Testis (tissue), 3 donors: ENCODE results near the gene NRCAM. TPM values are rescaled to one million over a fixed set of nuclear protein-coding genes. Genes with fewer than 3 reads are reported as not detected.

Experiments
- DNase-seq: peaks from one replicate; pipeline ENCODE4 v3.0.0-alpha.2; 2019
- H3K27ac ChIP-seq, 2 donors: fragments of 200-600 bp; sonication (generic); one replicate each; pipeline ENCODE4 v1.5.1; 2019
- H3K27me3 ChIP-seq: fragments of 200-600 bp; sonication (generic); one replicate; pipeline ENCODE4 v1.5.1; 2019
- H3K36me3 ChIP-seq: fragments of 200-600 bp; sonication (generic); one replicate; pipeline ENCODE4 v1.5.1; 2017; ENCODE audit warnings: low read depth; ENCODE audit errors: missing control alignments
- H3K4me1 ChIP-seq: fragments of 200-600 bp; sonication (generic); one replicate; pipeline ENCODE4 v1.5.1; 2019
- H3K4me3 ChIP-seq, 2 donors: fragments of 200-600 bp; sonication (generic); one replicate each; pipeline ENCODE4 v1.5.1; 2017 to 2019
- H3K9me3 ChIP-seq: fragments of 200-600 bp; sonication (generic); one replicate; pipeline ENCODE4 v1.5.1; 2017
- POLR2A ChIP-seq: fragments of 450-650 bp; IDR thresholded peaks from one replicate; pipeline ENCODE4 v1.6.1; 2017; ENCODE audit warnings: antibody characterized with exemption, mild to moderate bottlenecking, moderate library complexity
- WGBS, 2 donors: methylation state at CpG; one replicate each; pipeline ENCODE4 v1.1.5; 2018; 5-methylcytosine and 5-hydroxymethylcytosine counted together
- intact Hi-C: fragments of 100-400 bp; cut with DNase I; formaldehyde crosslinking; loops from one replicate; pipeline ENCODE4 v1.15.1; 2023; ENCODE audit warnings: low total_unique reads
- polyA plus RNA-seq: library from polyadenylated mRNA; stranded (reverse); fragments of 350-450 nt; fragmentation: Illumina TruSeq; extraction: RNeasy Lipid Tissue Mini Kit (QIAGEN cat#74804); gene quantifications from one replicate; pipeline ENCODE4 v1.2.3, GENCODE V29; 2014; ENCODE audit warnings: low read depth, low replicate concordance; ENCODE audit not compliant: insufficient read depth
- total RNA-seq, 2 donors: library from RNA; depleted of rRNA; stranded (reverse); fragments of >200 nt; gene quantifications; one replicate each; pipeline ENCODE4 v1.2.3, GENCODE V29; 2016
- TF ChIP-seq, protein P1 (sequence below), 3 experiments: fragments of 450-650 bp in 2 of 3; fragments of 200-600 bp in 1 of 3; sonication (generic) in 1 of 3; IDR thresholded peaks; one replicate each; pipeline ENCODE4 v1.5.1; 2016 to 2019; ENCODE audit warnings: antibody characterized with exemption in 3 of 3, mild to moderate bottlenecking in 2 of 3, moderate library complexity in 1 of 3

Gene NRCAM
- total and polyA plus RNA-seq, 3 donors from 2014 or later = 7.4 to 11.4 (median 7.6) TPM

DNA sequence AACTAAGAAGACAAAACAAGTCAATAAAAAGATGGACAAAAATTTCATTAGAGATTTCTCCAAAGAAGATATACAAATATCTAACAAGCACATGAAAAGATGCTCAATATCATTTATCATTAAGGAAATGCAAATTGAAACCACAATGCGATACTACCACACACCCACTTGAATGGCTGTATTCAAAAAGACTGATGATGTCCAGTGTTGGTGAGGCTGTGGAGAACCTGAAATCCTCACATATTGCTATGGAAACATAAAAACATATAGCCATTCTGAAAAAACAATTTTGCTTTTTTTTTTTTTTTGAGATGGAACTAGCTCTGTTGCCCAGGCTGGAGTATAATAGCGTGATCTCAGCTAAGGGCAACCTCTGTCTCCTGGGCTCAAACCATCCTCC is 202.0 kb downstream of the NRCAM start:
- no peak for DNase-seq
- 84 to 89% methylated on average over 2 of the region's 2 CpGs for WGBS, 2 donors

DNA sequence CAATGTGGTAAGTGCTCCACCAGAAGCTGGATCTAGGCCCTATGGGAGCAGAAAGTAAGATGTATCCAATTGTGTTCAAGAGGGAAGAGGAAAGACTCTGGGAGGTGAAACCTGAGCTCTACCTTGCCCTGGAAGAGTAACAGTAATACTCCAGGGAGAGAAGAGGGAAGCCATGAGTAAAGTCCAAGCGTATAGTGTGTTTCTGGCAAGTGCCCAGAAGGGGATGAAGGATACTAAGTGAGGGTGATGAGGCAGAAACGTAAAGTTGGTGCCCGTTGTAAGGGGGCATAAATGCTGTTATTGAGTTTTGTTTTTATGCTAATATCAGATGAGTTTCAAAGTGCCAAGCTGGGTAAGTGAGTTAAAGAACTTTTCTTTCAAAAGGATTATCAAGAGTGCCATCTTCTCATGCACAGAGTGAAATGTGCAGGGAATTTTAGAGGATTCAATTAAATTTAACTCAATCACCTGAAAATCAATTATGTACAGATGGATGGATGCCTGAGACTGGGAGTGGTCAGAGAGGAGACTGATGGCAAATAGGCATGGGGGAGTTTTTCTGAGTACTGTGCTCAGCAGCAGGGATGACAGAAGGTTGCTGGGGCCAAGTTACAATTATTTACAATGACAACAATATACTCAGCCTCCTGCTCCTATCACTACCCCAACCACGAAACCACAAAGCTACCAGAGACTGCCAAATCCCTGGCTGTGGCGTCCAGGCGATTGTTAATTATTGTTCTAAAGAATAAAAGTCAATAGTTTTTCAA is 202.8 kb downstream of the NRCAM start:
- intact Hi-C loops = no loop called here
- Histone ChIP-seq H3K27me3 (no peaks in the 10 kb centered on the region), H3K4me3 (no peak overlapping the region), H3K9me3 (no peaks in the 10 kb centered on the region), H3K27ac (no peak overlapping the region), H3K36me3 (no peaks in the 10 kb centered on the region), H3K4me1 (no peaks in the 10 kb centered on the region)
- TF ChIP-seq, protein P1, sequence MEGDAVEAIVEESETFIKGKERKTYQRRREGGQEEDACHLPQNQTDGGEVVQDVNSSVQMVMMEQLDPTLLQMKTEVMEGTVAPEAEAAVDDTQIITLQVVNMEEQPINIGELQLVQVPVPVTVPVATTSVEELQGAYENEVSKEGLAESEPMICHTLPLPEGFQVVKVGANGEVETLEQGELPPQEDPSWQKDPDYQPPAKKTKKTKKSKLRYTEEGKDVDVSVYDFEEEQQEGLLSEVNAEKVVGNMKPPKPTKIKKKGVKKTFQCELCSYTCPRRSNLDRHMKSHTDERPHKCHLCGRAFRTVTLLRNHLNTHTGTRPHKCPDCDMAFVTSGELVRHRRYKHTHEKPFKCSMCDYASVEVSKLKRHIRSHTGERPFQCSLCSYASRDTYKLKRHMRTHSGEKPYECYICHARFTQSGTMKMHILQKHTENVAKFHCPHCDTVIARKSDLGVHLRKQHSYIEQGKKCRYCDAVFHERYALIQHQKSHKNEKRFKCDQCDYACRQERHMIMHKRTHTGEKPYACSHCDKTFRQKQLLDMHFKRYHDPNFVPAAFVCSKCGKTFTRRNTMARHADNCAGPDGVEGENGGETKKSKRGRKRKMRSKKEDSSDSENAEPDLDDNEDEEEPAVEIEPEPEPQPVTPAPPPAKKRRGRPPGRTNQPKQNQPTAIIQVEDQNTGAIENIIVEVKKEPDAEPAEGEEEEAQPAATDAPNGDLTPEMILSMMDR (IDR thresholded peaks at IDR 0.05) = no peak
- TF ChIP-seq POLR2A = no peak
- no peak for DNase-seq
- WGBS, 2 donors = 79 to 84% methylated on average over 6 of the region's 6 CpGs

More for the DNA sequence above, 202.0 kb downstream of the NRCAM start:
- TF ChIP-seq, protein P1 (IDR thresholded peaks at IDR 0.05) = no peak
- TF ChIP-seq POLR2A = no peak
- H3K4me1 ChIP-seq = no peaks in the 10 kb centered on the region
- no peaks in the 10 kb centered on the region for H3K27me3 ChIP-seq
- H3K36me3 ChIP-seq = no peaks in the 10 kb centered on the region
- intact Hi-C loops = no loop called here
- H3K9me3 ChIP-seq = no peaks in the 10 kb centered on the region
- no peak overlapping the region for H3K4me3 ChIP-seq
- H3K27ac ChIP-seq = no peak overlapping the region

DNA sequence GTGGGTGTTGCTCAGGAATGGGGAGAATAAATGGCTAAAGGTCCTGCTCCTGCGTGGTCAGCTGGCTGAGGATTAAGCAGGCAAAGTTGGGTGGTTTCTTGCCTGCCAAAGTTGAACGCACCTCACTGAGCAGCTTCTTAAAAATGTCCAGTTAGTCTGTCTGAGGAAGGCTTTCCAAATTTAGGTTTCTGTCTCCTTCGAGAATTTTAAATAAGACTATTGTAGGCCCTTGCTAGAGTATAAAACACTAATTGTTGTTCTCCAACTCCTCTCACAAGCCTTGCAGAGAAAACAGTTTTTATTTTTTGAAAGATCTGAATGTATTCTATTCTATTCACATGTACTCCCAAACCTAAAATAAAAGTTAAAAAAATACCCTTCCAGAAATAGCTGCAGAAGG is 204.1 kb downstream of the NRCAM start:
- Histone ChIP-seq H3K4me1 (no peaks in the 10 kb centered on the region), H3K36me3 (no peaks in the 10 kb centered on the region), H3K27me3 (no peaks in the 10 kb centered on the region), H3K9me3 (no peaks in the 10 kb centered on the region), H3K4me3 (no peak overlapping the region), H3K27ac (no peak overlapping the region)
- TF ChIP-seq, protein P1 (IDR thresholded peaks at IDR 0.05) = no peak
- no peak for TF ChIP-seq POLR2A
- intact Hi-C loops = no loop called here
- 65 to 81% methylated on average over 3 of the region's 3 CpGs for WGBS, 2 donors
- no peak for DNase-seq

DNA sequence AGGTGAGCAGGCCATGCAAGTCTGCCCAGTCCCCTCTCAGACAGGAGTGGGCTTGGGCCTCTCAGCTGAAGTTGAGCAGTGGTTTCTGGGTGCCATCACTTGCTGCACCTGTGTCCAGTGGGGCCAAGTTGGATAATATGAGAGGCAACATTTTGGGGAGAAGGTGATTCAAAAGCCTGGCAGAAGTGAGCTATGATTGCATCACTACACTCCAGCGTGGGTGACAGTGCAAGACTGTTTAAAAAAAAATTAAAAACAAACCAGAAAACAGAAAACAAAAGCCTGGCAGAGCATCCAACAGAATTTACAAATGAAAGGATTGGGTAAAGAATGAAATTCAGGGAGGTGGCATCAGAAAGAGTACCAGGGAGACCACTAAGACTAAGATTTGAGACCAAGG is 204.5 kb downstream of the NRCAM start:
- TF ChIP-seq, protein P1 (IDR thresholded peaks at IDR 0.05) = no peak
- no peak for TF ChIP-seq POLR2A
- no peaks in the 10 kb centered on the region for H3K27me3 ChIP-seq
- 85 to 90% methylated on average over 1 of the region's 1 CpG for WGBS, 2 donors

DNA sequence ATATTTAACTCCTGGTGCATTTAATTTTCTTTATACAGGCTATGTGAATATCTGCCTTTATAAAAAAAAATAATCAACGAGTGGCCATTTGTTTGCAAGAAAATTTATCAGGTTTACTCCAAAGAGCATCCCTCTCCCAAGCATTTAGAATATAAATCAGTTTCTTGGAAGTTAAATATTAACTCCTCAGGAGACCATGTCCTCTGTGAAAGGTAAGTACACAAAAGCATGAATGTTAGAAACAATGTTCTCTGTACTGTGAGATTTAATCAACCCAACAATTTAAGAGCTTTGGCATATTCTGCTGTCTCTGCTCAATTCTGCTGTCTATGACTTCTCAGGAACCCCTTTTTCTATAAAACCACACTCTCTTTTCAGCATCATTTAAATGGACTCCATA is 206.8 kb downstream of the NRCAM start:
- Histone ChIP-seq H3K9me3 (no peaks in the 10 kb centered on the region), H3K27ac (no peak overlapping the region), H3K4me1 (no peaks in the 10 kb centered on the region), H3K27me3 (no peaks in the 10 kb centered on the region), H3K36me3 (no peaks in the 10 kb centered on the region), H3K4me3 (no peak overlapping the region)
- intact Hi-C loops = no loop called here
- WGBS, 2 donors = 68 to 79% methylated on average over 1 of the region's 1 CpG
- TF ChIP-seq, protein P1 (IDR thresholded peaks at IDR 0.05) = no peak
- TF ChIP-seq POLR2A = no peak
- DNase-seq = no peak

More for the DNA sequence above, 204.5 kb downstream of the NRCAM start:
- H3K4me1 ChIP-seq = no peaks in the 10 kb centered on the region
- no peak overlapping the region for H3K27ac ChIP-seq
- no peaks in the 10 kb centered on the region for H3K36me3 ChIP-seq
- H3K9me3 ChIP-seq = no peaks in the 10 kb centered on the region
- no peak for DNase-seq
- intact Hi-C loops = no loop called here
- no peak overlapping the region for H3K4me3 ChIP-seq
